ENCODE measurements around the gene ISOC1. TPM values are rescaled to one million over a fixed set of nuclear protein-coding genes. Genes with fewer than 3 reads are reported as not detected.

The ISOC1 gene
- total RNA-seq, 1 experiment from 2014 or later: 24.9 TPM

- no peak overlapping the region for H3K27ac Mint-ChIP-seq
- no peak overlapping the region for H3K4me3 Mint-ChIP-seq
- ATAC-seq (no peak), DNase-seq (ENCODE audit: low spot score) (no peak)
- H3K27me3 Mint-ChIP-seq (ENCODE audit: low read depth): no peaks in the 10 kb centered on the region
- H3K36me3 Mint-ChIP-seq: no peaks in the 10 kb centered on the region
- TF ChIP-seq ZNF138 (CRISPR knock-in tag; conservative IDR thresholded peaks at IDR 0.05) (no peak), JUN (CRISPR knock-in tag; IDR thresholded peaks at IDR 0.05) (no peak), ZNF532 (CRISPR knock-in tag; IDR thresholded peaks at IDR 0.05; ENCODE audit: borderline replicate concordance) (no peak), SMAD3 (CRISPR knock-in tag; IDR thresholded peaks at IDR 0.05; ENCODE audit: borderline replicate concordance) (no peak), ZNF512 (CRISPR knock-in tag; IDR thresholded peaks at IDR 0.05; ENCODE audit: borderline replicate concordance) (no peak), ERG (CRISPR knock-in tag; IDR thresholded peaks at IDR 0.05) (no peak), MXD4 (CRISPR knock-in tag; IDR thresholded peaks at IDR 0.05; ENCODE audit: borderline replicate concordance) (no peak), ZBTB21 (CRISPR knock-in tag; IDR thresholded peaks at IDR 0.05; ENCODE audit: borderline replicate concordance) (no peak), FOXJ3 (CRISPR knock-in tag; IDR thresholded peaks at IDR 0.05; ENCODE audit: borderline replicate concordance) (no peak), GRHL2 (CRISPR knock-in tag; IDR thresholded peaks at IDR 0.05; ENCODE audit: insufficient replicate concordance, severe bottlenecking) (no peak), E2F5 (CRISPR knock-in tag; IDR thresholded peaks at IDR 0.05) (no peak), ATF6 (CRISPR knock-in tag; IDR thresholded peaks at IDR 0.05) (no peak), PREB (CRISPR knock-in tag; IDR thresholded peaks at IDR 0.05; ENCODE audit: borderline replicate concordance) (no peak)
- ChIA-PET CTCF (no interaction called here), POLR2A (no interaction called here)
- H3K4me1 Mint-ChIP-seq: peaks cover 9% of the 10 kb centered on the region
- H3K9me3 Mint-ChIP-seq: no peaks in the 10 kb centered on the region
These were observed 28.0 kb downstream of the ISOC1 start for GRCh38 chr5:129122560-129122959.

- DNase-seq (ENCODE audit: low spot score) (no peak), ATAC-seq (no peak)
- Mint-ChIP-seq H3K36me3 (no peaks in the 10 kb centered on the region), H3K4me3 (no peak overlapping the region), H3K27ac (no peak overlapping the region), H3K9me3 (no peaks in the 10 kb centered on the region), H3K4me1 (peaks cover 5% of the 10 kb centered on the region; the same call in 1 of the 2 replicates), H3K27me3 (ENCODE audit: low read depth) (no peaks in the 10 kb centered on the region)
- CTCF ChIA-PET: interaction anchor here (1.1 to 1.4 kb wide), 2 partner anchors 219 to 450 kb away, joined by 3 read pairs; no protein-coding TSS in a partner anchor
- POLR2A ChIA-PET: no interaction called here
- TF ChIP-seq ERG (CRISPR knock-in tag; IDR thresholded peaks at IDR 0.05) (no peak), AFF4 (CRISPR knock-in tag; IDR thresholded peaks at IDR 0.05; ENCODE audit: borderline replicate concordance) (no peak), ELF4 (CRISPR knock-in tag; IDR thresholded peaks at IDR 0.05; ENCODE audit: low read depth) (no peak), SMAD3 (CRISPR knock-in tag; IDR thresholded peaks at IDR 0.05; ENCODE audit: borderline replicate concordance) (no peak), FOXP1 (CRISPR knock-in tag; IDR thresholded peaks at IDR 0.05; ENCODE audit: borderline replicate concordance) (no peak), ZNF121 (CRISPR knock-in tag; IDR thresholded peaks at IDR 0.05) (no peak)
These were observed 30.1 kb downstream of the ISOC1 start for GRCh38 chr5:129124608-129125007.
